Measurements from ENCODE around the gene SEMA4D.

The SEMA4D gene

GRCh38 chr9:89532944-89533343 lies 35.0 kb upstream of the SEMA4D start:
- no peaks in the 10 kb centered on the region for H4K20me1 ChIP-seq (ENCODE audit: insufficient read depth)
- H3K36me3 ChIP-seq (ENCODE audit: insufficient read depth): no peaks in the 10 kb centered on the region
- peaks cover 8% of the 10 kb centered on the region for H3K4me1 ChIP-seq (ENCODE audit: low read depth, poor library complexity, severe bottlenecking)
- no peak overlapping the region for H2AFZ ChIP-seq (ENCODE audit: low read depth)
- H3K79me2 ChIP-seq (ENCODE audit: insufficient read depth, low read depth): no peaks in the 10 kb centered on the region
- no peak for TF ChIP-seq CTCF (conservative IDR thresholded peaks at IDR 0.05; ENCODE audit: low read depth, low read length)
- H3K27me3 ChIP-seq (ENCODE audit: insufficient read depth, low read depth): no peaks in the 10 kb centered on the region
- H3K4me2 ChIP-seq: no peak overlapping the region
- no peak overlapping the region for H3K9ac ChIP-seq
- H3K4me3 ChIP-seq (IDR thresholded peaks at IDR 0.05; ENCODE audit: insufficient read depth, low read depth, low read length): no peak overlapping the region
- H3K27ac ChIP-seq: no peak overlapping the region

GRCh38 chr9:89532478-89532877 lies 34.6 kb upstream of the SEMA4D start:
- Histone ChIP-seq H4K20me1 (ENCODE audit: insufficient read depth) (no peaks in the 10 kb centered on the region), H3K4me3 (IDR thresholded peaks at IDR 0.05; ENCODE audit: insufficient read depth, low read depth, low read length) (no peak overlapping the region), H3K27me3 (ENCODE audit: insufficient read depth, low read depth) (no peaks in the 10 kb centered on the region), H3K36me3 (ENCODE audit: insufficient read depth) (no peaks in the 10 kb centered on the region), H3K9ac (no peak overlapping the region), H3K27ac (no peak overlapping the region), H3K4me1 (ENCODE audit: low read depth, poor library complexity, severe bottlenecking) (peaks cover 8% of the 10 kb centered on the region), H3K79me2 (ENCODE audit: insufficient read depth, low read depth) (no peaks in the 10 kb centered on the region), H3K4me2 (no peak overlapping the region), H2AFZ (ENCODE audit: low read depth) (no peak overlapping the region)
- no peak for TF ChIP-seq CTCF (conservative IDR thresholded peaks at IDR 0.05; ENCODE audit: low read depth, low read length)

GRCh38 chr9:89531766-89532165 lies 33.9 kb upstream of the SEMA4D start:
- Histone ChIP-seq H3K27me3 (ENCODE audit: insufficient read depth, low read depth) (no peaks in the 10 kb centered on the region), H3K27ac (no peak overlapping the region), H2AFZ (ENCODE audit: low read depth) (no peak overlapping the region), H4K20me1 (ENCODE audit: insufficient read depth) (no peaks in the 10 kb centered on the region), H3K9ac (no peak overlapping the region), H3K36me3 (ENCODE audit: insufficient read depth) (no peaks in the 10 kb centered on the region), H3K4me3 (IDR thresholded peaks at IDR 0.05; ENCODE audit: insufficient read depth, low read depth, low read length) (no peak overlapping the region), H3K4me2 (no peak overlapping the region; the same call in 1 of the 2 replicates), H3K79me2 (ENCODE audit: insufficient read depth, low read depth) (no peaks in the 10 kb centered on the region), H3K4me1 (ENCODE audit: low read depth, poor library complexity, severe bottlenecking) (peaks cover 8% of the 10 kb centered on the region)
- no peak for TF ChIP-seq CTCF (conservative IDR thresholded peaks at IDR 0.05; ENCODE audit: low read depth, low read length)

- Histone ChIP-seq H3K27me3 (ENCODE audit: insufficient read depth, low read depth) (no peaks in the 10 kb centered on the region), H2AFZ (ENCODE audit: low read depth) (no peak overlapping the region), H3K79me2 (ENCODE audit: insufficient read depth, low read depth) (no peaks in the 10 kb centered on the region), H4K20me1 (ENCODE audit: insufficient read depth) (no peaks in the 10 kb centered on the region), H3K4me3 (IDR thresholded peaks at IDR 0.05; ENCODE audit: insufficient read depth, low read depth, low read length) (no peak overlapping the region), H3K27ac (no peak overlapping the region), H3K4me1 (ENCODE audit: low read depth, poor library complexity, severe bottlenecking) (peaks cover 8% of the 10 kb centered on the region), H3K9ac (no peak overlapping the region), H3K4me2 (no peak overlapping the region; the same call in 1 of the 2 replicates), H3K36me3 (ENCODE audit: insufficient read depth) (no peaks in the 10 kb centered on the region)
- no peak for TF ChIP-seq CTCF (conservative IDR thresholded peaks at IDR 0.05; ENCODE audit: low read depth, low read length)
These were observed 32.8 kb upstream of the SEMA4D start for GRCh38 chr9:89530726-89531125.

All from KMS-11 (cell line).